ENCODE measurements around the gene PLXND1.

The PLXND1 gene

GRCh38 chr3:129618186-129618820 is 11.8 kb upstream of the PLXND1 start:
- in situ Hi-C loops (cut with HindIII; ENCODE audit: low sequenced_read_pairs): no loop called here
- DNase-seq (ENCODE audit: low read depth, low spot score): no peak
- no peak for TF ChIP-seq CTCF (IDR thresholded peaks at IDR 0.05; ENCODE audit: low read depth, low read length)
- no peak overlapping the region for H3K4me3 ChIP-seq (ENCODE audit: low read depth, low read length)

DNA sequence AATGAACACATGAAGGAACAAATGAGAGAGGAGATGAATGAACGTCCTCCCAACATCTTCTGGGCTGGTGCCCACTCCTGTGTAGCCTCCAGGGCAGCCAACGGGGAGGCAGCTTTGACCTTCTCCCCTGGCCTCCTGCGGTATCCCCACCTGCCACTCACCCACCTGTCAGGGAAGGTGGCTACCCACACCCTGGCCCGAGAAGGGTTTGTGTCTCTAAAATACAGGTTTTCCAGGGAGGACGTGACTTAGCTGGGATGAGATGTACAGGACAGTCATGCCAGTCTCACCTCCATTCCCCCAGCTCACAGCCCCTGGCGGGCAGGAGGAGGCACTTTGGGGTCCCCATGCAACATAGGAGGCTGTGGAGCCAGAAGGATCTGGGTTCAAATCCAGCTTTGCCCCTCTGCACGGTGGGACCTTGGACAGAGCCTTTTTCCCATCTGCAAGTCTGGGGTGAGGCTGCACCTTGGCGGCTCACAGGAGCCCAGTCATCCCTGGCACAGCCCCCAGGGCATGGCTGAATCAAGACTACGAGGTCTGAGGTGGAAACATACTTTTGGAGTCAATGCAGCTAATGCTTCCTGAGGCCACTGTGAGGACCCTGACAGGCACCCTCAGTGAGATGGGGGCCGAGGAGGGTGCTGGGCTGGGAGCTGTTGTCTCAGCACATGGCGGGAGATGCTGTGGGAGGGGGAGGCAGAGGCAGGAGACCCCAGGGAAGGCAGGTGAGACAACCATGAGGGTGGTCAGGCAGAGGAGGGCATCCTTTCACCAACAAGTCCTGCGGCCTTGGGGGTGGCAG is 11.1 kb upstream of the PLXND1 start:
- in situ Hi-C loops (cut with HindIII; ENCODE audit: low sequenced_read_pairs): no loop called here
- DNase-seq (ENCODE audit: low read depth, low spot score): no peak
- H3K4me3 ChIP-seq (ENCODE audit: low read depth, low read length): no peak overlapping the region
- no peak for TF ChIP-seq CTCF (IDR thresholded peaks at IDR 0.05; ENCODE audit: low read depth, low read length)

GRCh38 chr3:129616713-129617112 is 10.2 kb upstream of the PLXND1 start:
- in situ Hi-C loops (cut with HindIII; ENCODE audit: low sequenced_read_pairs): no loop called here
- no peak for DNase-seq (ENCODE audit: low read depth, low spot score)
- no peak for TF ChIP-seq CTCF (IDR thresholded peaks at IDR 0.05; ENCODE audit: low read depth, low read length)
- H3K4me3 ChIP-seq (ENCODE audit: low read depth, low read length): no peak overlapping the region

DNA sequence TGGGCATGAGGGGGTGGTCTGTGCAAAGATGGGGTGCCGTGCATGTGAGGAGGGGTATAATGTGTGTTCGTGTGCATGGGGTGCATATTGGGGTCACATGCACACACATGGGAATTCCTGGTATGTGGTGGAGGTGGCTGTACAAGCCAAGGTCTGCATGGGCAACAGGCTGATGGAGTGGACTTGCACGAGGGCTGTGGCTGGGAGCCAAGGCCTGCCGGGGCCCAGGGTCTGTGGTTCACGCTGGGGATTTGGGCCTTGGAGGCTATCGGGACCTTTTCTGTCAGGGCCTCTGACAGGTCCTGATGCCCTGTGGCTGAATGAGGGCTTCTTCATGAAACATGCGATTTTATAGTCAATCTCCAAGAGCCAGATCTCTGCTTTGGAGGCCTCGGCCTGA is 9.8 kb upstream of the PLXND1 start:
- no peak overlapping the region for H3K4me3 ChIP-seq (ENCODE audit: low read depth, low read length)
- TF ChIP-seq CTCF (IDR thresholded peaks at IDR 0.05; ENCODE audit: low read depth, low read length): no peak
- DNase-seq (ENCODE audit: low read depth, low spot score): no peak
- in situ Hi-C loops (cut with HindIII; ENCODE audit: low sequenced_read_pairs): no loop called here

GRCh38 chr3:129615751-129616281 is 9.3 kb upstream of the PLXND1 start:
- no peak overlapping the region for H3K4me3 ChIP-seq (ENCODE audit: low read depth, low read length)
- no peak for TF ChIP-seq CTCF (IDR thresholded peaks at IDR 0.05; ENCODE audit: low read depth, low read length)
- DNase-seq (ENCODE audit: low read depth, low spot score): no peak
- in situ Hi-C loops (cut with HindIII; ENCODE audit: low sequenced_read_pairs): no loop called here

DNA sequence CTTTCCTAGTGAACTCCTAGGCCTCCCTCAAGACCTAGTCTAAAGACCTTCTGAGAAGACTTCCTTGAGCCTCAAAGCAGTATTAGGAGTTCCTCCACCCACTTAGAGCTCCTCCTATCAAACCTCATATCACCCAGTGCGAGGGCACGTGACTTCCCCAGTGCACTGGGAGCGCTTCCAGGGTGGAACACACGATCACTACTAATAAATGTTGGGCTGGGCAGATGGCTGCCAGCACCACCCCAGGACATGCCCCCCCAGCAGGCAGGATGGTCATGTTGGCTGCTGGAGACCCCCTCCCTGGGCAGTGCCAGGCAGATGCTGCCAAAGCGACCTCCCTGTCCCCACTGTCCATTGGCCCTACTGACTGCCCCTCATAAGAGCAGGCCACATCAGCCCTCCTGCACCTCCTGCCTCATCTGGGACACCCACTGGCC is 8.5 kb upstream of the PLXND1 start:
- DNase-seq (ENCODE audit: low read depth, low spot score): no peak
- in situ Hi-C loops (cut with HindIII; ENCODE audit: low sequenced_read_pairs): no loop called here
- H3K4me3 ChIP-seq (ENCODE audit: low read depth, low read length): no peak overlapping the region
- TF ChIP-seq CTCF (IDR thresholded peaks at IDR 0.05; ENCODE audit: low read depth, low read length): no peak

Measured in astrocyte of the spinal cord (primary cell).